GM13976 (cell line): ENCODE data around the gene TMEM132E.

Source experiments
- DNase-seq: peaks from one replicate; pipeline ENCODE4 v3.0.0; 2012; ENCODE audit warnings: low spot score
- CTCF ChIP-seq: IDR thresholded peaks from 2 replicates; pipeline ENCODE4 v1.5.1; 2012; ENCODE audit warnings: borderline replicate concordance, mild to moderate bottlenecking; ENCODE audit not compliant: insufficient read depth; ENCODE audit errors: extremely low read depth, missing control alignments, control extremely low read depth
- in situ Hi-C: fragments of 300-500 bp; cut with MboI; formaldehyde crosslinking; loops from one replicate; pipeline ENCODE4 v1.12.0; 2022; ENCODE audit warnings: low sequenced_read_pairs, mixed read lengths, inconsistent platforms; ENCODE audit not compliant: unreplicated experiment

The TMEM132E gene

GRCh38 chr17:34644941-34645550, 65.7 kb downstream of the TMEM132E start:
- no peak for DNase-seq
- no peak for TF ChIP-seq CTCF
- in situ Hi-C loops = no loop called here

- in situ Hi-C loops = no loop called here
- no peak for DNase-seq
- no peak for TF ChIP-seq CTCF
Observed at GRCh38 chr17:34645594-34645993, 66.2 kb downstream of the TMEM132E start.

GRCh38 chr17:34647511-34647910, 68.1 kb downstream of the TMEM132E start:
- no peak for DNase-seq
- no peak for TF ChIP-seq CTCF
- in situ Hi-C loops = no loop called here

DNA sequence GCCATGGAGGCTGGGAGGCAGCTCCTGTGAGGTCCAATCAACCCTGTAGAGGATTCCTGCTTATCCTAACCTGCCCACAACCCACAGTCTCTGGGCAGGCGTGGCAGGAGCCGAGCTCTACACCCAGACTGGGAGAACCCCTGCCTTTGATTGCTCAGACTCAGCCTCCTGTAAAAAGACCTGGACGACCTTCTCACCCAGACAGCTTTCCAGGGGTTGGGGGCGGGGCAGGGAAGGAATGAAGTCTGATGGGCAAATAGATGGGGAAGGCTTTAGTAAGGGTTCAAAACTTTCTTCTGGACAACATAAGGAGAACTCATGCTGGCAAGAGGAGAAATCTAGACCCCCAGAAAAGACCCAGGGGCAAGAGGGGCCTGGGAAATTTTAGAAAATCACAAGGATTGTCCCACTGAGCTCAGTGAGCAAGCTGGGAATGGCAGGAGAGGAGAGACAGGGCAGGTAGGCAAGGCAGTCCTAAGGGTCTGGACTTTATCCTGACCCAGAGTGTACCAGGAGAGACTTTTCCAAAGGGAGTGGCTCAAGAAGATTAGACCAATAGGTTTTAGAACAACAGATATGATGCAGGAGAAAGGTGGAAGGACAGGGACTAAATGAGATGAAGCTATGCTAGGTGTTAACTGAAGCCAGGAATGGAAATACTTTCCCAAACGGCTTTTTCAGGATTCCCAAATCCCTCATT, 70.8 kb downstream of the TMEM132E start:
- DNase-seq = no peak
- in situ Hi-C loops = no loop called here
- TF ChIP-seq CTCF = no peak

- no peak for DNase-seq
- no peak for TF ChIP-seq CTCF
- in situ Hi-C loops = no loop called here
Observed at GRCh38 chr17:34651402-34651811, 72.0 kb downstream of the TMEM132E start.

DNA sequence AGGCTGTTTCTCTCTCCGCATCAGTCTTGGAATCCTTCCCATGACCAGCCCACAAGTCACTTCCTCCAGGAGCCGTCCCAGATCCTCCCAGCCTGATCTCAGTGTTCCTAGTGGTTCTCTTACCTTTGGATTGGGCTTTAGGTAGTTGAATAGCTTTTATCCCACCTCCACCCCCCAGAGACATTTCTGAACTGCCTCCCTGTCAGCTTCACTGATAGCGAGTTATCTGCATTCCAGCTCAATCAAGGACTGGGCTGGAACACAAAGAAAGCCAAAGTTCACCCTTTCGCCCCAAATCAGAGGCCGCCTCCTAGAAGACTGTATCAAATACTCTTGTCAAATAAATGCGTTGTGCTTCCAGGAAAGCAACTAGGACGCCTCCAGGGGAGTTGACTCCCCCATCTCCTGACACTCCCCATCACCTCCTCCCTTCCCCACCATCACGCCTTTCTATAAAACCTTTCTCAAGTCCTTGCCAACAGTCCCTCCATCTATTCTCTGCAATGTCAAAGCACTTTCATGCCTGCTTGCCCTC, 72.7 kb downstream of the TMEM132E start:
- in situ Hi-C loops = no loop called here
- TF ChIP-seq CTCF = no peak
- DNase-seq = no peak

GRCh38 chr17:34653511-34653910, 74.1 kb downstream of the TMEM132E start:
- no peak for TF ChIP-seq CTCF
- DNase-seq = no peak
- in situ Hi-C loops = no loop called here
